AG04450 (cell line): ENCODE data around the gene DDX28. TPM values are rescaled to one million over a fixed set of nuclear protein-coding genes. Genes with fewer than 3 reads are reported as not detected.
A peak's percentile ranks its signal among the peaks of the same experiment; 100 is the strongest.

ENCODE experiments used
- CTCF ChIA-PET: fragments of 300-600, 350-600 bp; formaldehyde crosslinking; extraction: SDS; loops from one replicate; lab custom pipeline; 2022; ENCODE audit warnings: antibody characterized with exemption, inconsistent platforms; lab: Charles Lee
- POLR2A ChIA-PET: fragments of 350-600 bp; formaldehyde crosslinking; extraction: SDS; loops from one replicate; lab custom pipeline; 2021; ENCODE audit warnings: antibody characterized with exemption, inconsistent platforms; lab: Yijun Ruan, JAX
- DNase-seq: peaks from one replicate; pipeline ENCODE4 v3.0.0-alpha.2; 2011; ENCODE audit warnings: low read depth, low spot score
- H3K27ac ChIP-seq: one replicate; pipeline ENCODE4 v1.5.1; 2012; ENCODE audit warnings: low read depth, low read length, control low read depth
- H3K27me3 ChIP-seq: one replicate; pipeline ENCODE4 v1.6.0; 2012; ENCODE audit warnings: low read length; ENCODE audit not compliant: control insufficient read depth, insufficient read depth
- H3K4me3 ChIP-seq: 2 replicates; pipeline ENCODE4 v1.5.1; 2011; ENCODE audit warnings: mild to moderate bottlenecking, low read depth, low read length, control low read depth
- H3K9me3 ChIP-seq: 2 replicates; pipeline ENCODE4 v1.5.1; 2012; ENCODE audit warnings: low read length; ENCODE audit not compliant: control insufficient read depth, insufficient read depth
- CTCF ChIP-seq: IDR thresholded peaks from 2 replicates; pipeline ENCODE4 v1.5.1; 2011; ENCODE audit warnings: low read depth, low read length, control low read depth, inconsistent platforms
- polyA plus RNA-seq: library from polyadenylated mRNA; depleted of rRNA; stranded (reverse); fragments of >200 nt; gene quantifications from 2 replicates; pipeline ENCODE4 v1.2.3, GENCODE V29; 2011

Gene DDX28
- polyA plus RNA-seq, 1 experiment: 7.6 TPM

GRCh38 chr16:68065716-68066305 is 42.8 kb upstream of the DDX28 start:
- POLR2A ChIA-PET: interaction anchor here (0.6 to 0.7 kb wide), 2 partner anchors 145 to 172 kb away, joined by 3 to 4 read pairs; no protein-coding TSS in a partner anchor
- peak overlapping the region; percentile 73 for H3K27ac ChIP-seq
- H3K9me3 ChIP-seq: no peaks in the 10 kb centered on the region
- no peak for TF ChIP-seq CTCF
- DNase-seq: no peak
- no peaks in the 10 kb centered on the region for H3K27me3 ChIP-seq
- CTCF ChIA-PET: interaction anchor here (0.6 to 2.0 kb wide), 21 partner anchors 10 to 545 kb away, joined by 3 to 11 read pairs (median 4); partner anchors contain the start of gene NFATC3
- H3K4me3 ChIP-seq: no peak overlapping the region

GRCh38 chr16:68064791-68065365 is 41.8 kb upstream of the DDX28 start:
- no peak overlapping the region for H3K4me3 ChIP-seq
- H3K9me3 ChIP-seq: no peaks in the 10 kb centered on the region
- no peaks in the 10 kb centered on the region for H3K27me3 ChIP-seq
- TF ChIP-seq CTCF: peak; percentile 86
- ChIA-PET POLR2A (interaction anchor here (0.6 to 0.7 kb wide), 2 partner anchors 144 to 173 kb away, joined by 3 to 4 read pairs; no protein-coding TSS in a partner anchor), CTCF (interaction anchor here (0.6 to 2.0 kb wide), 20 partner anchors 9 to 544 kb away, joined by 3 to 11 read pairs (median 4); partner anchors contain the start of gene NFATC3)
- no peak for DNase-seq
- H3K27ac ChIP-seq: peak overlapping the region; percentile 73

GRCh38 chr16:68062910-68063393 is 39.9 kb upstream of the DDX28 start:
- H3K9me3 ChIP-seq: no peaks in the 10 kb centered on the region
- CTCF ChIA-PET: interaction anchor here (0.6 to 1.3 kb wide), 3 partner anchors 7 to 167 kb away, joined by 3 to 4 read pairs (median 4); no protein-coding TSS in a partner anchor
- POLR2A ChIA-PET: no interaction called here
- no peaks in the 10 kb centered on the region for H3K27me3 ChIP-seq
- H3K4me3 ChIP-seq: no peak overlapping the region
- no peak overlapping the region for H3K27ac ChIP-seq
- TF ChIP-seq CTCF: no peak
- DNase-seq: no peak

GRCh38 chr16:68061396-68061795 is 38.4 kb upstream of the DDX28 start:
- ChIA-PET CTCF (interaction anchor here (1.5 kb wide), 1 partner anchor 21 kb away, joined by 4 read pairs; no protein-coding TSS in a partner anchor), POLR2A (no interaction called here)
- no peaks in the 10 kb centered on the region for H3K9me3 ChIP-seq
- no peaks in the 10 kb centered on the region for H3K27me3 ChIP-seq
- TF ChIP-seq CTCF: no peak
- no peak overlapping the region for H3K27ac ChIP-seq
- no peak for DNase-seq
- H3K4me3 ChIP-seq: no peak overlapping the region

- ChIA-PET CTCF (no interaction called here), POLR2A (no interaction called here)
- H3K27me3 ChIP-seq: no peaks in the 10 kb centered on the region
- H3K27ac ChIP-seq: no peak overlapping the region
- H3K4me3 ChIP-seq: no peak overlapping the region
- no peaks in the 10 kb centered on the region for H3K9me3 ChIP-seq
- DNase-seq: no peak
- no peak for TF ChIP-seq CTCF
Observed at GRCh38 chr16:68059804-68060203, 36.8 kb upstream of the DDX28 start.
